ENCODE data around the gene HAP1. TPM values are rescaled to one million over a fixed set of nuclear protein-coding genes. Genes with fewer than 3 reads are reported as not detected.

HAP1 gene
- total and polyA plus RNA-seq, 2 of the 8 experiments (the other 6 are each of a cell fraction or from before 2014, with no cell fraction given): 2.3 to 3.6 TPM

- peak; percentile 99 for TF ChIP-seq TAF1 (IDR thresholded peaks at IDR 0.05; ENCODE audit: low read depth, low read length)
- TF ChIP-seq NRF1 (IDR thresholded peaks at IDR 0.05; ENCODE audit: low read depth, low read length): peak; percentile 39; the same call in 1 of the 2 replicates
- peak; percentile 98 for TF ChIP-seq TAF7 (optimal IDR thresholded peaks at IDR 0.05; ENCODE audit: borderline replicate concordance, low read depth, low read length)
- no peak for TF ChIP-seq SP4 (IDR thresholded peaks at IDR 0.05; ENCODE audit: low read length)
- no peak for TF ChIP-seq NANOG (IDR thresholded peaks at IDR 0.05; ENCODE audit: insufficient read depth, low read depth, low read length, poor library complexity, severe bottlenecking)
- no peak for TF ChIP-seq JUN (IDR thresholded peaks at IDR 0.05; ENCODE audit: low read depth, low read length)
- no peak for TF ChIP-seq FOSL1 (IDR thresholded peaks at IDR 0.05; ENCODE audit: insufficient read depth, low read depth, low read length)
- TF ChIP-seq BCL11A (IDR thresholded peaks at IDR 0.05; ENCODE audit: low read depth in 2 of 2, low read length in 2 of 2): no peak
- TF ChIP-seq POU5F1 (IDR thresholded peaks at IDR 0.05; ENCODE audit: low read depth, low read length): no peak
- TF ChIP-seq KDM1A (IDR thresholded peaks at IDR 0.05; ENCODE audit: borderline replicate concordance, low read length): no peak
- peak; percentile 58 for TF ChIP-seq GABPA (IDR thresholded peaks at IDR 0.05; ENCODE audit: borderline replicate concordance, insufficient read depth, low read length)
- peak; percentile 36; the same call in 1 of the 2 replicates for TF ChIP-seq CREB1 (IDR thresholded peaks at IDR 0.05)
- peak; percentile 95 for TF ChIP-seq POLR2AphosphoS5 (IDR thresholded peaks at IDR 0.05; ENCODE audit: low read depth, low read length)
- TF ChIP-seq ATF2 (IDR thresholded peaks at IDR 0.05; ENCODE audit: low read length): no peak
- TF ChIP-seq SRF (IDR thresholded peaks at IDR 0.05; ENCODE audit: low read depth, low read length): no peak
- peak; percentile 88 for TF ChIP-seq GTF2F1 (IDR thresholded peaks at IDR 0.05; ENCODE audit: borderline replicate concordance, low read depth, low read length)
- TF ChIP-seq SP1 (IDR thresholded peaks at IDR 0.05; ENCODE audit: low read depth, low read length): peak; percentile 65; the same call in 1 of the 2 replicates
- peak; percentile 87 for TF ChIP-seq PHF8 (conservative IDR thresholded peaks at IDR 0.05; ENCODE audit: low read depth, low read length)
- peak; percentile 62 for TF ChIP-seq SUZ12 (IDR thresholded peaks at IDR 0.05; ENCODE audit: low read length)
- TF ChIP-seq, protein P1, sequence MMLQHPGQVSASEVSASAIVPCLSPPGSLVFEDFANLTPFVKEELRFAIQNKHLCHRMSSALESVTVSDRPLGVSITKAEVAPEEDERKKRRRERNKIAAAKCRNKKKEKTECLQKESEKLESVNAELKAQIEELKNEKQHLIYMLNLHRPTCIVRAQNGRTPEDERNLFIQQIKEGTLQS (IDR thresholded peaks at IDR 0.05; ENCODE audit: insufficient read depth, low read depth, low read length): no peak
- 0 out of 2 replicates have a peak, but pooled peaks have one; percentile 34 for TF ChIP-seq EGR1 (IDR thresholded peaks at IDR 0.05; ENCODE audit: borderline replicate concordance, low read depth, low read length)
- TF ChIP-seq RBBP5 (IDR thresholded peaks at IDR 0.05; ENCODE audit: borderline replicate concordance, low read depth, low read length): no peak
- TF ChIP-seq POLR2A (IDR thresholded peaks at IDR 0.05; ENCODE audit: control extremely low read depth in 1 of 2, low read depth in 2 of 2, low read length in 2 of 2): peak in 1 of 2 experiments; percentile 98; a peak in 2 of 3 replicates
Observed at GRCh38 chr17:41734139-41734948, at the start of gene HAP1 (continued).

Measured in H1 (cell line).